Measurements from ENCODE around the gene OBSCN.

OBSCN gene

GRCh38 chr1:228332797-228333738 lies 125.2 kb downstream of the OBSCN start:
- no peak for DNase-seq

GRCh38 chr1:228333739-228334115 lies 125.9 kb downstream of the OBSCN start:
- DNase-seq: no peak

GRCh38 chr1:228334226-228334935 lies 126.5 kb downstream of the OBSCN start:
- no peak for DNase-seq

- no peak for DNase-seq
Measured at GRCh38 chr1:228334954-228335353, 127.1 kb downstream of the OBSCN start.

- DNase-seq: no peak
Measured at GRCh38 chr1:228335406-228336307, 127.8 kb downstream of the OBSCN start.

- no peak for DNase-seq
Measured at GRCh38 chr1:228336308-228337030, 128.6 kb downstream of the OBSCN start.

GRCh38 chr1:228337031-228337564 lies 129.3 kb downstream of the OBSCN start:
- no peak for DNase-seq

- DNase-seq: no peak
Measured at GRCh38 chr1:228337711-228338520, 130.1 kb downstream of the OBSCN start.

GRCh38 chr1:228338521-228339051 lies 130.7 kb downstream of the OBSCN start:
- DNase-seq: no peak

- DNase-seq: no peak
Measured at GRCh38 chr1:228339059-228339704, 131.3 kb downstream of the OBSCN start.

- no peak for DNase-seq
Measured at GRCh38 chr1:228339766-228340685, 132.2 kb downstream of the OBSCN start.

GRCh38 chr1:228340686-228341449 lies 133.0 kb downstream of the OBSCN start:
- no peak for DNase-seq

GRCh38 chr1:228341450-228341813 lies 133.6 kb downstream of the OBSCN start:
- DNase-seq: no peak

GRCh38 chr1:228341814-228342626 lies 134.2 kb downstream of the OBSCN start:
- DNase-seq: no peak

- DNase-seq: no peak
Measured at GRCh38 chr1:228342627-228343190, 134.9 kb downstream of the OBSCN start.

GRCh38 chr1:228343191-228343661 lies 135.4 kb downstream of the OBSCN start:
- DNase-seq: no peak

GRCh38 chr1:228344631-228345072 lies 136.8 kb downstream of the OBSCN start:
- no peak for DNase-seq

All from stimulated activated CD4-positive, alpha-beta T cell treated with anti-CD3 and anti-CD28 coated beads, Interleukin-1b, Interleukin-23, amount 100 ng/mL, for 48 hours (primary cell).